GM21528 (cell line): Measurements from ENCODE around the gene MAN2A1.
"Not testable (repeated sequence)": the region's sequence is repeated elsewhere in the genome, so short reads cannot be mapped to it uniquely, and the experiment has no call there.

Experiments used
- ATAC-seq: cut with Tn5 transposase; IDR thresholded peaks from one replicate; pipeline ENCODE4 v1.9.1; 2021; ENCODE audit warnings: mild to moderate bottlenecking, moderate library complexity; ENCODE audit not compliant: unreplicated experiment, low FRiP score

MAN2A1 gene

GRCh38 chr5:109855056-109855455 lies 165.3 kb downstream of the MAN2A1 start:
- ATAC-seq: no peak

- ATAC-seq: no peak
Observed at GRCh38 chr5:109857405-109858031, 167.8 kb downstream of the MAN2A1 start.

GRCh38 chr5:109859537-109859936 lies 169.8 kb downstream of the MAN2A1 start:
- ATAC-seq: no peak

GRCh38 chr5:109862301-109862700 lies 172.6 kb downstream of the MAN2A1 start:
- ATAC-seq: no peak

- no peak for ATAC-seq
Observed at GRCh38 chr5:109863752-109864151, 174.0 kb downstream of the MAN2A1 start.

- no peak for ATAC-seq
Observed at GRCh38 chr5:109865637-109866036, 175.9 kb downstream of the MAN2A1 start.

GRCh38 chr5:109866051-109866450 lies 176.3 kb downstream of the MAN2A1 start:
- ATAC-seq: no peak

GRCh38 chr5:109868737-109869136 lies 179.0 kb downstream of the MAN2A1 start:
- ATAC-seq: no peak

- no peak for ATAC-seq
Observed at GRCh38 chr5:109873687-109874086, 184.0 kb downstream of the MAN2A1 start.

- no peak for ATAC-seq
Observed at GRCh38 chr5:109874108-109874507, 184.4 kb downstream of the MAN2A1 start.

GRCh38 chr5:109876030-109876725 lies 186.5 kb downstream of the MAN2A1 start:
- ATAC-seq: no peak

- no peak for ATAC-seq
Observed at GRCh38 chr5:109876941-109877669, 187.4 kb downstream of the MAN2A1 start.

- no peak for ATAC-seq
Observed at GRCh38 chr5:109877670-109878045, 187.9 kb downstream of the MAN2A1 start.

- no peak for ATAC-seq
Observed at GRCh38 chr5:109878887-109879286, 189.2 kb downstream of the MAN2A1 start.

GRCh38 chr5:109880907-109881685 lies 191.4 kb downstream of the MAN2A1 start:
- ATAC-seq: no peak

- ATAC-seq: no peak
Observed at GRCh38 chr5:109882546-109882945, 192.8 kb downstream of the MAN2A1 start.

GRCh38 chr5:109884676-109885075 lies 194.9 kb downstream of the MAN2A1 start:
- no peak for ATAC-seq

- ATAC-seq: no peak
Observed at GRCh38 chr5:109885205-109885604, 195.5 kb downstream of the MAN2A1 start.

- no peak for ATAC-seq
Observed at GRCh38 chr5:109888989-109889388, 199.3 kb downstream of the MAN2A1 start.

GRCh38 chr5:109893271-109893670 lies 203.5 kb downstream of the MAN2A1 start:
- not testable (repeated sequence) for ATAC-seq
